Hematopoietic multipotent progenitor cell treated with erythropoietin and hydrocortisone succinate and interleukin-3 and kit ligand, for 4 days (in vitro differentiated cells): ENCODE results near the gene MICU1.
"Not testable (repeated sequence)": the region's sequence is repeated elsewhere in the genome, so short reads cannot be mapped to it uniquely, and the experiment has no call there.

Experiments
- DNase-seq: peaks from one replicate; pipeline ENCODE4 v3.0.0-alpha.2; 2015

MICU1 gene

GRCh38 chr10:72430936-72431335 lies 194.9 kb downstream of the MICU1 start:
- DNase-seq: not testable (repeated sequence)

- DNase-seq: no peak
Observed at GRCh38 chr10:72429931-72430330, 195.9 kb downstream of the MICU1 start.

GRCh38 chr10:72426986-72427385 lies 198.9 kb downstream of the MICU1 start:
- DNase-seq: no peak

DNA sequence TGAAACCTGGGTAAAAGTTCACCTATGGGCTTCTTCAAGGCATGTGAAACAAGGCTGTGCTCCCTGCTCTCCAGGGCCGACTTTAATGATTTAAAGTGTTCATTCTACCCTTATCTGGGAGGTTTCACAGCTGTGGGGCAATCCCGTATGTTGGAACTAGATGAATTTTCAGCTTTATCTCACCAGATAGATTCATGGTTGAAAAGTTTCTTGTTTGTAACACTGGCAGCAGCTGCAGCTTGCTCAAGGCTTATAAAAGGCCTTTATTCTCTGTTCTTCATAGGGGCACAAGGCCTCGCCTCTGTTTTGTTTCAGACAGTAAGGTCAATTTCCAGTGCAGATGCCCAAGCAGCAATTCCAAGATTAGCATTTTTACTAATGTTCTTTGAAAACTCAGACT lies 200.7 kb downstream of the MICU1 start:
- DNase-seq: no peak

DNA sequence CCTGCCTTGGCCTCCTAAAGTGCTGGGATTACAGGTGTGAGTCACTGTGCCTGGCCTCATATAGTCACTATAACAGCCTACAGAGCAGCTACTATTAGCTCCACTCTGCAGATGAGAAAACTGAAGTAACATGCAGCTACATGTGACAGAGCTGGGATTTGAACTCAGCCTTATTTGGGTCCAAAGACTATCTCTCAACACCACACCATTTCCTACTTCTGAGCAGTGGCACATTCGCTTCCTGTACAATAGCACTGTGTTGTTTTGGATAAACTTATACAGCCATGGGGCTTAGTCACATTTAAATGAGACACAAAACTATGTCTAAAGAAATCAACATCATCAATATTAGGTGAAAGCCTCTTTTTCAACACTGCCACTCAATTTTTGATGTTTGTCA lies 201.3 kb downstream of the MICU1 start:
- peak; percentile 39 for DNase-seq

DNA sequence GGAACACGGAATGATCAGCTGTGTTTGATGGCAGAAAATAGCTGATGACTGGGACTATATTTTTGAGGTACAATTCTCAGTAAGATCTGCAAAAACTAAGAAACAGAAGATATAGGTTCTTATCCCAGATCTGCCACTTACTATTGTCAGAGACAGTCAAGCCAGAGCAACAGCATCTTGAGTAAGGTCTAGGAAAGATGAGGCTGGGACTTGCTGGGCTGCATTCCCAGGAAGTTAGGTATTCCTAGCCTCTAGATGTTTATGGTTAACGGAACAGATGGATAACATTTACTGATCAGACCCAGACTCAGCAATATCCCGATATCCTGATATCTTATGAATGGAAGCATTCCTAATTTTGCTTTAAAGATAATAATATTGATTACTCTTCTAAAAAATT lies 202.5 kb downstream of the MICU1 start:
- DNase-seq: no peak

- no peak for DNase-seq
Observed at GRCh38 chr10:72421885-72422540, 203.9 kb downstream of the MICU1 start.

DNA sequence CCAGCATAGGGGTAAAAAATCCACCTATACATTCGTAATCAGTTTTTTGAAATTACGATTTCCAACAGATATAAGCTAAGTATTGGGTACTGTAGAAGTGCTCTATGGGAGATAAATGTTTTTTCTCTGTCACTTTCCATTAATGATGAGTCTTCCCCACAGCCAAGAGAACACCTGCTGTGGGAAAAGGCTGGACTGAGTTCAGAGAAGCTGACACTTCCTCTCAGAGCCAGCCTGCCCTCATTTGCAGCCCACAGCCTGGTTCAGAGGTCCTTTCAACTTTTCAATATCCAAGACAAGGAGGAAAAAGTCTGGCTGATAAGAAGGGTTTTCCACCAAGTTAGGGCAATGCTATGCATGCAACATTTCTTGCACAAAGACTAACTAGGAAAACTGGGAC lies 206.6 kb downstream of the MICU1 start:
- DNase-seq: no peak

DNA sequence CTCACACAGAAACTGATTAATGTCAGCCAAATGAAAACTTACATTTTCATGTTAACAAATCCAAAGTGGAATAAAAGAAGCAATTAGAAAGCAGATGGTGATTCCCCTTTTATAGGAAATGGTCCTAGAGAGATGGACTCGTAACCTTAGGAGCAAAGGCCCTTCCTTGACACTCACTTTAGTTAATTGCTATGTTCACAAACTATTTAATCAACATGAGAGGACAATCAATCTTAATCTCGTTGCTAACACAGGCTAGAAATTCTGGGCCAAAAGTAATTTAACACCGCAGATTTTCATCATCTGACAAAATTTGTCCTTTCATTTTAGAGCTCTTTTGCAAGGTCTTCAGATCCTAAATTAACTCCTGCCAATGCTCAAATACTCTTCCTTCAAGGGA lies 207.2 kb downstream of the MICU1 start:
- DNase-seq: no peak

- DNase-seq: no peak
Observed at GRCh38 chr10:72417971-72418370, 207.9 kb downstream of the MICU1 start.

DNA sequence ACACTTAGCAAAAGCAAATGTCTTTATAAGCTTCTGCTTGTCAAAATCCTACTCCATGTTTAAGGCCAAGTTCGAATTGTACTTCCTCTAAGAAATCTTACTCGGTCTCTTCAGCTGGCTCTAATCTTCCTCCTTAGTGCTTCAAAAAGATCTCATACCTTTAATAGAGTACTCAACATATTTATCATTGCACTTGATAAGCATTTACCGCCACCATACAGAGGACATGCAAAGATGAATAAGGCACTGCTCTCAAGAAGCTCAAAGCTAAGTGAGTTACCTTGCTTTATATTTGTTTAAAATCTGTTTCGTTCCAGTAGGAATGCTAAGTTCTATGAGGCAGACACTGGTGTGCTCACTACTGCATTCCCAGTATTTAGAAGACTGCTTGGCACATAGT lies 209.2 kb downstream of the MICU1 start:
- DNase-seq: no peak

DNA sequence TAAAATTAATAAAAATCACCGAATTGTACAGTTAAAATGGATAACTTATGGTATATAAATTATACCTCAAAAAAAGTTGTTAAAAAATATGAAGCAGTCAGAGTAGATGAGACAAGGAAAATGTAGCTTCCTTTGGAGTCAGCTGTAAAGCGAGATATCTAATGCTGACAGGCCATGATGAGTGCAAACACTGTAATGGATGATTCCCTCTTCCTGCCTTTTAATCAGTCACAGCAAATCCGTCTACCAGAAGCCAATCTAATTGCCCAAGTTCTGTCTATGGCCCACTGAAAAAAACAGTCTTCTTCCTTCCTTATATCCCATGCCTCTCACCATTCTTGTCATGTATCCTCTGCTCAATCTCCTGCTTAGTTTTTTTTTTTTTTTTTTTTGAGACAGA lies 211.2 kb downstream of the MICU1 start:
- peak; percentile 44 for DNase-seq

DNA sequence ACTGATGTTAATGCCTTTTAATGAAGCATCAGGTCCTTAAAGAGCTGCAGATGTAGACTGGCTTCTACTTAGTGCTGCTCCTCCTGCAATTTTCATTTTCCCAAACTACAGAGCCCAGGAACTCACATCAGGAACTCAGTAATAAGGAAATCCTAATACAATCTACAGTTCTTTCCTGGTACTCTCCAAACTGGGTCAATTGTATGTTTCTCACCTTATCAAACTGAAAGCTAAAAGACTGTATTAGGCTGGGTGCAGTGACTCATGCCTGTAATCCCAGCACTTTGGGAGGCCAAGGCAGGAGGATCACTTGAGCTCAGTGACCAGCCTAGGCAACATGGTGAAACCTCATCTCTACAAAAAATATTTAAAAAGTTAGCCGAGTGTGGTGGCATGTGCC lies 216.7 kb downstream of the MICU1 start:
- DNase-seq: no peak

GRCh38 chr10:72407927-72408600 lies 217.8 kb downstream of the MICU1 start:
- no peak for DNase-seq

- DNase-seq: no peak
Observed at GRCh38 chr10:72407471-72407870, 218.4 kb downstream of the MICU1 start.

- DNase-seq: peak; percentile 16
Observed at GRCh38 chr10:72395581-72395980, 230.3 kb downstream of the MICU1 start.

DNA sequence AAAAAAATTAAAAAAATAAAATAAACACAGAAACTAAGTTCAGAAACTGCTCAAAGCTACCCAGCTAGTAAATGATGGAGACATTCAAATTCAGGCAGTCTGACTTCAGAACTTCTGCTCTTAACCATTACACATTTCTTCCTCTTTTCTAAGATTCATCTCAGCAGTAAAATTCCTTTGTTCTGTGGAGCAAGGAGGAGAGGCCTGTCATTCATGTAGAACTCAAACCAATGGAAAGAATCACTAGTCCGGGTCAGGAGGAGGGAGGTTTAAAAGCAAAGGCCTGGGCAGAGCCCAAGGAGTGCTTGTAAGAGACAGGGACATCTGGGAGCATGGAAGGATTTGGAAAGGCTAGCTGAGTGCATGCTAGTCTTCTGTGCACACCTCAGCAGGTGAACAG lies 233.3 kb downstream of the MICU1 start:
- no peak for DNase-seq

- peak; percentile 36 for DNase-seq
Observed at GRCh38 chr10:72390764-72391163, 235.1 kb downstream of the MICU1 start.

DNA sequence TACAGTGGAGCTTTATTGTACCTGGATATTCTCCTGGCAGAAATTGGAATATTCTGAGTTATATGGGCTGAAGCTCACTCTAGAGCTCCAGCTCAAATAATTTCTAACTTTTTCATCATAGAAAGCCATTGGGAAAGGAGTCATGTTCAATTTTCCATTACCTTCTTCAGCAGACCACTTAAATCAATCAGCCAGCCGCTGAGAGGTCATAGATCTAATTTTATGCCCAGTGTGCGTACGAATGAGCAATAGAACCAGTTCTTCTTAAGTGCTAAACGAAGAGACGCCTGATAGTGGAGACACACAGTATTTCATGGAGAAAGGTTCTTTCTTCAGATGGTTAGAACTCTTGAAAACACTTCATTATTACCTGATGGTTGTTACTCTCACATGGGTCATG lies 236.2 kb downstream of the MICU1 start:
- no peak for DNase-seq

DNA sequence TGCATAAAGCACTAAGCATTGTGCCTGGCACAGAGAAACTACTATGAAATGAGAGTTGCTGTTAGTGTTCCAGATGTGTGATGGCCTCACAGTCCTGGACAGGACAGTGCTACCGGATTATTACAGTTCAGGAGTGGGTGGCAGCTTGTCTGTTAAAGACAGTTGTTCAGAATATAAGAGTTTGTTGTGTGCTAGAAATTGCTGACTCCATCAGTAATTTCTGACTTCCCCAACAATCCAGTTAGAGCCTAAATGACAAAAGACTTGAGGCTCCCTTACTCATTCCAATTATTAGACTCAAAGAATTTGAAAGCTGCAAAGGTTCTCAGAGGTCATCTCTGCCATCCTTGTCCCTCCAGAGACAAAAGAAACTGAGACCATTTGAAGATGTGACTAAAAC lies 236.9 kb downstream of the MICU1 start:
- no peak for DNase-seq

DNA sequence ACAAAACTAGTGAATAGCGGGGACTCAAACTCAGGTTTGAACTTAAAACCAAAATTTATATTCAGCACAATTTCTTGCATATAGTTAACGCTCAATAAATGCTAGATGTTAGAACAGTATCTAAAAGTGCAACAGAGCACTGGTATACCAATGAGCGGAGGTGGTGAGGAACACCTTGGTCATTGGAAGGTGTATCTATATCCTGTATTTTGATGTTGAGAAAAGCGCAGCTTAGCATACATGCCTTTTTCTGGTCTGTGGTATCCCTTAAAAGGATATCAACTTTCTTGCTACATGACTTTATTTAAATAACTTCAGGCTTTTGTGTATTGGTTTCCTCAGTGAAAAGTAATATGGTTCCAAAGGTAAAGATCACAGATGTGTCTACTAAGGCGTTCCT lies 237.8 kb downstream of the MICU1 start:
- DNase-seq: no peak

DNA sequence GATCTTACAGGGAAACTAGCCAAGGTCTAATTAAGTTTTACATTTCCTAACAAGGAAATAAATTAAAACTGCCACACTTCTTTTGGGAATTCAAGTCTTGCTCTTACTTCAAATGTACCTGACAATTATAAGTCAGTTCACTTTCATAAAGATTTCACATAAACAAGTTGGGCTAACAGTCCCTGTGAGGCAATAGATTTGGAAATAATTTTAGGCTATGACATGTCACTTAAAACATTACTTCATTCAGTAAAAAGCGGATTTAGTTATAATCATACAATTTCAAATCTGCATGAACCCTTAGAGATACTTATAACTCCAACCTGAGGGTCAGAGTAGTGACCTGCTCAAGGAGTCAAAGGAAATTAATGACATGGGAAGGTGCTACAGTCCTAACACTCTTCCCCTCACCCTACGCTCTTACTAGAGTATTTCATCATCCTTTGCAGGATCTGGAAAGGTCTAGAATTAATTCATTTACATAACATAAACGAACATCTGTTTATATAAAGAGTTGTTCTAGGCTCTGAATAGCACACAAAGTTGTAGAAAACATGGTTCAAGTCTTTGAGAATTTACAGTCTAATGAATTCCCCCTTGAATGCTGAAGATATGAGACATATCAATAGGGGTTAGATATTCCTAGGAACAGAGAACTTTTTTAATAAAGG lies 238.8 kb downstream of the MICU1 start:
- DNase-seq: no peak

- DNase-seq: no peak
Observed at GRCh38 chr10:72385724-72386123, 240.2 kb downstream of the MICU1 start.

DNA sequence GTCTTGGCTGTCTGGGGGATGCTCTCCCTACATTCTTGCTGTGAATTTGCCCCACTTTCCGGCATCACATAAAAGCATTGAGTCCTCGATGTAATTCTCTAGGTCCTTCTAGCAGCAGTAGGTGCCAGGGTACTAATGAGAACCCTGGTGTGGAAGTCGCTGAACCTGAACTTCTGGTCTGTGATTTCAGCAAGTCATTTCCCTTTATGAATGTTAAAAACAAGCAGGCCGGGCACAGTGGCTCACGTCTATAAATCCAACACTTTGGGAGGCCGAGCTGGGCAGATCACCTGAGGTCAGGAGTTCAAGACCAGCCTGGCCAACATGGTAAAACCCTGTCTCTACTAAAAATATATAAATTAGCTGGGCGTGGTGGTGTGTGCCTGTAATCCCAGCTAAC lies 240.9 kb downstream of the MICU1 start:
- DNase-seq: not testable (repeated sequence)
